GM23338 (cell line): ENCODE results near the gene PRKAR1B.

Source experiments
- CTCF ChIP-seq, 2 experiments: fragments of 200-600 bp in 1 of 2; sonication (generic) in 1 of 2; conservative IDR thresholded peaks; 2 replicates each; pipeline versions ENCODE4 v1.5.1 to v1.6.1; 2016 to 2017; ENCODE audit warnings: antibody characterized with exemption in 2 of 2, low read depth in 2 of 2, mild to moderate bottlenecking in 2 of 2, moderate library complexity in 1 of 2
- ETS1 ChIP-seq: IDR thresholded peaks from 2 replicates; pipeline ENCODE4 v1.6.1; 2016; ENCODE audit warnings: antibody characterized with exemption
- EZH2 ChIP-seq: fragments of 200-600 bp; sonication (generic); IDR thresholded peaks from one replicate; pipeline ENCODE4 v1.8.0; 2017; ENCODE audit warnings: antibody characterized with exemption, mild to moderate bottlenecking, low read depth; ENCODE audit not compliant: unreplicated experiment
- EZH2phosphoT487 ChIP-seq: fragments of 200-600 bp; sonication (generic); IDR thresholded peaks from one replicate; pipeline ENCODE4 v1.8.1; 2018; ENCODE audit warnings: antibody characterized with exemption; ENCODE audit not compliant: unreplicated experiment
- JUNB ChIP-seq: IDR thresholded peaks from one replicate; pipeline ENCODE4 v1.6.1; 2016; ENCODE audit warnings: antibody characterized with exemption; ENCODE audit not compliant: unreplicated experiment
- POLR2AphosphoS5 ChIP-seq: IDR thresholded peaks from 2 replicates; pipeline ENCODE4 v1.6.1; 2016; ENCODE audit warnings: antibody characterized with exemption, low read depth
- REST ChIP-seq: IDR thresholded peaks from one replicate; pipeline ENCODE4 v1.6.1; 2018; ENCODE audit warnings: antibody characterized with exemption; ENCODE audit not compliant: unreplicated experiment

GRCh38 chr7:670501-671390 is 56.3 kb downstream of the PRKAR1B start:
- TF ChIP-seq CTCF (conservative IDR thresholded peaks at IDR 0.05; ENCODE audit: low read depth in 2 of 2) (no peak), EZH2phosphoT487 (no peak), REST (no peak), EZH2 (no peak), POLR2AphosphoS5 (no peak), ETS1 (no peak), JUNB (no peak)
